WTC11 (cell line): ENCODE measurements around the gene CTIF. TPM values are rescaled to one million over a fixed set of nuclear protein-coding genes. Genes with fewer than 3 reads are reported as not detected.

Experiments used
- ATAC-seq: fragments of 200-7000 bp; cut with Tn5 transposase; 2 replicates; pipeline ENCODE4 v1.10.0; 2021; ENCODE audit warnings: mild to moderate bottlenecking, moderate library complexity
- CTCF ChIA-PET: fragments of 300-600 bp; sonication (Branson Sonifier 250); formaldehyde crosslinking; loops from one replicate; lab custom pipeline; 2021; ENCODE audit warnings: antibody characterized with exemption; lab: Charles Lee
- POLR2A ChIA-PET: fragments of 350-600 bp; sonication (Branson Sonifier 250); formaldehyde crosslinking; loops from one replicate; lab custom pipeline; 2021; ENCODE audit warnings: antibody characterized with exemption; lab: Charles Lee
- DNase-seq: peaks from one replicate; pipeline ENCODE4 v3.0.0; 2021; ENCODE audit warnings: low spot score
- H3K27ac Mint-ChIP-seq: 2 replicates; pipeline ENCODE4 v1.8.0; 2021; ENCODE audit warnings: mixed read lengths
- H3K27me3 Mint-ChIP-seq: 2 replicates; pipeline ENCODE4 v1.8.0; 2021; ENCODE audit warnings: low read depth, mild to moderate bottlenecking, moderate library complexity, mixed read lengths
- H3K36me3 Mint-ChIP-seq: 2 replicates; pipeline ENCODE4 v1.8.0; 2021; ENCODE audit warnings: mixed read lengths
- H3K4me1 Mint-ChIP-seq: 2 replicates; pipeline ENCODE4 v1.8.0; 2022; ENCODE audit warnings: mixed read lengths
- H3K4me3 Mint-ChIP-seq: 2 replicates; pipeline ENCODE4 v1.8.0; 2021; ENCODE audit warnings: mild to moderate bottlenecking, moderate library complexity, mixed read lengths
- H3K9me3 Mint-ChIP-seq: 2 replicates; pipeline ENCODE4 v1.8.0; 2021; ENCODE audit warnings: mixed read lengths
- ATF6 ChIP-seq: sonication (generic); formaldehyde crosslinking; IDR thresholded peaks from 2 replicates; pipeline ENCODE4 v1.8.1; 2023; ENCODE audit warnings: mild to moderate bottlenecking, missing genetic modification reagents
- CTCF ChIP-seq: fragments of 200-600 bp; IDR thresholded peaks from 2 replicates; pipeline ENCODE4 v1.8.0; 2022; ENCODE audit warnings: antibody characterized with exemption
- E2F4 ChIP-seq: sonication (generic); formaldehyde crosslinking; IDR thresholded peaks from 2 replicates; pipeline ENCODE4 v1.8.1; 2022; ENCODE audit warnings: low read depth, mild to moderate bottlenecking, moderate library complexity, missing genetic modification reagents, borderline replicate concordance
- ESRRA ChIP-seq: sonication (generic); formaldehyde crosslinking; IDR thresholded peaks from 2 replicates; pipeline ENCODE4 v1.8.1; 2022; ENCODE audit warnings: mild to moderate bottlenecking, missing genetic modification reagents, borderline replicate concordance
- FOXP4 ChIP-seq: sonication (generic); formaldehyde crosslinking; IDR thresholded peaks from 2 replicates; pipeline ENCODE4 v1.8.0; 2022; ENCODE audit warnings: mild to moderate bottlenecking, missing genetic modification reagents
- MLX ChIP-seq: sonication (generic); formaldehyde crosslinking; IDR thresholded peaks from 2 replicates; pipeline ENCODE4 v1.8.1; 2023; ENCODE audit warnings: mild to moderate bottlenecking, missing genetic modification reagents, moderate library complexity
- NFE2L1 ChIP-seq: sonication (generic); formaldehyde crosslinking; IDR thresholded peaks from 2 replicates; pipeline ENCODE4 v1.8.1; 2023; ENCODE audit warnings: missing genetic modification reagents
- NR1H2 ChIP-seq: sonication (generic); formaldehyde crosslinking; IDR thresholded peaks from 2 replicates; pipeline ENCODE4 v1.9.0; 2021; ENCODE audit warnings: mild to moderate bottlenecking, moderate library complexity, missing genetic modification reagents
- NR3C1 ChIP-seq: sonication (generic); formaldehyde crosslinking; conservative IDR thresholded peaks from 2 replicates; pipeline ENCODE4 v1.8.1; 2023; ENCODE audit warnings: low read depth, mild to moderate bottlenecking, missing genetic modification reagents
- STAT6 ChIP-seq: sonication (generic); formaldehyde crosslinking; conservative IDR thresholded peaks from 2 replicates; pipeline ENCODE4 v1.8.1; 2023; ENCODE audit warnings: mild to moderate bottlenecking, low read depth, missing genetic modification reagents, moderate library complexity
- TP53 ChIP-seq: sonication (generic); formaldehyde crosslinking; IDR thresholded peaks from 2 replicates; pipeline ENCODE4 v1.8.1; 2023; ENCODE audit warnings: mild to moderate bottlenecking, missing genetic modification reagents
- ZBTB21 ChIP-seq: sonication (generic); formaldehyde crosslinking; IDR thresholded peaks from 2 replicates; pipeline ENCODE4 v1.8.1; 2023; ENCODE audit warnings: mild to moderate bottlenecking, missing genetic modification reagents, borderline replicate concordance
- ZNF138 ChIP-seq: sonication (generic); formaldehyde crosslinking; conservative IDR thresholded peaks from 2 replicates; pipeline ENCODE4 v1.8.1; 2022; ENCODE audit warnings: mild to moderate bottlenecking, moderate library complexity, missing genetic modification reagents
- ZNF263 ChIP-seq: sonication (generic); formaldehyde crosslinking; IDR thresholded peaks from 2 replicates; pipeline ENCODE4 v1.8.1; 2022; ENCODE audit warnings: low read depth, mild to moderate bottlenecking, moderate library complexity, missing genetic modification reagents
- ZNF281 ChIP-seq: sonication (generic); formaldehyde crosslinking; IDR thresholded peaks from 2 replicates; pipeline ENCODE4 v1.8.0; 2023; ENCODE audit warnings: mild to moderate bottlenecking, missing genetic modification reagents
- ZNF317 ChIP-seq: sonication (generic); formaldehyde crosslinking; IDR thresholded peaks from 2 replicates; pipeline ENCODE4 v1.8.1; 2023; ENCODE audit warnings: low read depth, mild to moderate bottlenecking, moderate library complexity, missing genetic modification reagents, borderline replicate concordance
- total RNA-seq: library from RNA; stranded (reverse); gene quantifications from 3 replicates; pipeline ENCODE4 v1.2.3, GENCODE V29; 2021

Gene CTIF
- total RNA-seq, 1 experiment from 2014 or later: 28.5 TPM

- no peak overlapping the region for H3K4me3 Mint-ChIP-seq
- TF ChIP-seq FOXP4: no peak
- TF ChIP-seq TP53 (CRISPR knock-in tag): no peak
- no peak for TF ChIP-seq NR1H2
- H3K27me3 Mint-ChIP-seq: no peaks in the 10 kb centered on the region
- ChIA-PET CTCF (interaction anchor here (1.0 kb wide), 1 partner anchor 13 kb away, joined by 4 read pairs; no protein-coding TSS in a partner anchor), POLR2A (interaction anchor here (1.4 kb wide), 1 partner anchor 39 kb away, joined by 4 read pairs; no protein-coding TSS in a partner anchor)
- peaks cover 26% of the 10 kb centered on the region for H3K4me1 Mint-ChIP-seq
- H3K36me3 Mint-ChIP-seq: no peaks in the 10 kb centered on the region; the same call in 1 of the 2 replicates
- ATAC-seq: peak; percentile 24
- peaks cover 15% of the 10 kb centered on the region for H3K9me3 Mint-ChIP-seq
- DNase-seq: no peak
- peak overlapping the region; percentile 62 for H3K27ac Mint-ChIP-seq
These were observed 303.6 kb downstream of the CTIF start for GRCh38 chr18:48842259-48843061.

GRCh38 chr18:48843162-48843561, 304.3 kb downstream of the CTIF start:
- no peaks in the 10 kb centered on the region for H3K27me3 Mint-ChIP-seq
- H3K36me3 Mint-ChIP-seq: no peaks in the 10 kb centered on the region; the same call in 1 of the 2 replicates
- H3K4me1 Mint-ChIP-seq: peaks cover 30% of the 10 kb centered on the region
- no peak overlapping the region; the same call in 1 of the 2 replicates for H3K27ac Mint-ChIP-seq
- no peak for DNase-seq
- no peak overlapping the region for H3K4me3 Mint-ChIP-seq
- ChIA-PET CTCF (interaction anchor here (1.0 to 1.3 kb wide), 2 partner anchors 13 to 17 kb away, joined by 3 to 4 read pairs; no protein-coding TSS in a partner anchor), POLR2A (no interaction called here)
- ATAC-seq: no peak
- peaks cover 15% of the 10 kb centered on the region for H3K9me3 Mint-ChIP-seq
- TF ChIP-seq CTCF (no peak), NR3C1 (no peak), ZNF263 (CRISPR knock-in tag) (no peak), NFE2L1 (CRISPR knock-in tag) (no peak), ESRRA (CRISPR knock-in tag) (no peak), ZNF317 (CRISPR knock-in tag) (no peak), E2F4 (no peak), ZBTB21 (CRISPR knock-in tag) (no peak), STAT6 (CRISPR knock-in tag) (no peak), TP53 (CRISPR knock-in tag) (no peak), MLX (no peak), FOXP4 (no peak), ZNF138 (CRISPR knock-in tag) (no peak), ZNF281 (no peak), ATF6 (no peak)
